K562 (cell line): ENCODE data around the gene PPARD. TPM values are rescaled to one million over a fixed set of nuclear protein-coding genes. Genes with fewer than 3 reads are reported as not detected.

Experiments
- CTBP1 ChIP-seq: fragments of 450-650 bp; IDR thresholded peaks from 2 replicates; pipeline ENCODE4 v1.6.1; 2016; ENCODE audit warnings: borderline replicate concordance
- E2F5 ChIP-seq: sonication (generic); formaldehyde crosslinking; IDR thresholded peaks from 2 replicates; pipeline ENCODE4 v1.8.0; 2022; ENCODE audit warnings: mild to moderate bottlenecking, missing genetic modification reagents
- EGR1 ChIP-seq: fragments of 450-650 bp; conservative IDR thresholded peaks from 2 replicates; pipeline ENCODE4 v1.6.1; 2017; ENCODE audit warnings: mild to moderate bottlenecking
- LCOR ChIP-seq: sonication (generic); formaldehyde crosslinking; IDR thresholded peaks from 2 replicates; pipeline ENCODE4 v1.8.0; 2022; ENCODE audit warnings: mild to moderate bottlenecking, missing genetic modification reagents
- NONO ChIP-seq, 2 experiments: fragments of 200-400 bp in 1 of 2; fragments of 450-650 bp in 1 of 2; formaldehyde crosslinking in 1 of 2; IDR thresholded peaks; 2 replicates each; pipeline ENCODE4 v1.6.1; 2017; ENCODE audit warnings: low read depth in 2 of 2, mild to moderate bottlenecking in 2 of 2, moderate library complexity in 2 of 2, low read length in 1 of 2
- RHOXF2B ChIP-seq: fragments of 250-450 bp; sonication (Bioruptor Pico); conservative IDR thresholded peaks from 2 replicates; pipeline ENCODE4 v1.5.1; 2021
- TCF3 ChIP-seq: sonication (generic); formaldehyde crosslinking; IDR thresholded peaks from 2 replicates; pipeline ENCODE4 v1.4.0; 2020; ENCODE audit warnings: mild to moderate bottlenecking, missing genetic modification reagents
- YBX1 ChIP-seq: fragments of 450-650 bp; IDR thresholded peaks from 2 replicates; pipeline ENCODE4 v1.7.1; 2016; ENCODE audit warnings: mild to moderate bottlenecking
- ZMIZ1 ChIP-seq, 2 experiments: fragments of 150-350 bp in 1 of 2; IDR thresholded peaks; 2 replicates each; pipeline ENCODE4 v1.6.1; 2012 to 2016; ENCODE audit warnings: low read depth in 2 of 2, low read length in 2 of 2, mild to moderate bottlenecking in 1 of 2, moderate library complexity in 1 of 2
- ZNF263 ChIP-seq: sonication (generic); formaldehyde crosslinking; IDR thresholded peaks from 2 replicates; pipeline ENCODE4 v1.8.0; 2022; ENCODE audit warnings: mild to moderate bottlenecking, missing genetic modification reagents, borderline replicate concordance
- ZNF696 ChIP-seq: fragments of 250-450 bp; sonication (Bioruptor Pico); conservative IDR thresholded peaks from 2 replicates; pipeline ENCODE4 v1.4.0; 2020; ENCODE audit warnings: mild to moderate bottlenecking, moderate library complexity
- ZNF707 ChIP-seq: fragments of 250-450 bp; sonication (Bioruptor Pico); conservative IDR thresholded peaks from 2 replicates; pipeline ENCODE4 v1.8.0; 2022; ENCODE audit warnings: inconsistent platforms, mild to moderate bottlenecking, moderate library complexity
- polyA plus RNA-seq, 8 experiments: library from polyadenylated mRNA; depleted of rRNA in 4 of 8; stranded (reverse) in 5 of 8; unstranded in 3 of 8; fragments of >200 nt; fragmentation: Nextera tagmentation in 2 of 8; fragmentation: Illumina TruSeq in 1 of 8; extraction: Ambion mirVana in 2 of 8; extraction: Trizol in 1 of 8; gene quantifications; 2 replicates each; pipeline versions ENCODE4 v1.2.1 to v1.2.3, GENCODE V29; 2011 to 2014; ENCODE audit warnings: inconsistent platforms in 1 of 8, missing spikeins in 1 of 8
- total RNA-seq, 7 experiments: library from RNA; depleted of rRNA in 6 of 7; stranded (reverse); fragments of >200 nt in 6 of 7; fragmentation: Illumina TruSeq in 2 of 7; extraction: Trizol in 2 of 7; gene quantifications; 2 replicates each; pipeline versions ENCODE4 v1.2.1 to v1.2.3, GENCODE V29; 2011 to 2021; ENCODE audit warnings: low replicate concordance in 1 of 7
- TF ChIP-seq, protein P1 (sequence below): sonication (generic); formaldehyde crosslinking; IDR thresholded peaks from 2 replicates; pipeline ENCODE4 v1.8.0; 2023; ENCODE audit warnings: missing genetic modification reagents, mild to moderate bottlenecking, borderline replicate concordance
- TF ChIP-seq, protein P2 (sequence below): fragments of 250-450 bp; sonication (Bioruptor Pico); IDR thresholded peaks from 2 replicates; pipeline ENCODE4 v1.5.0; 2022; ENCODE audit warnings: mild to moderate bottlenecking

PPARD gene
- total and polyA plus RNA-seq, 9 of the 15 experiments (the other 6 are each of a cell fraction or from before 2014, with no cell fraction given) = 0.14 to 13.2 (median 3.8) TPM

DNA sequence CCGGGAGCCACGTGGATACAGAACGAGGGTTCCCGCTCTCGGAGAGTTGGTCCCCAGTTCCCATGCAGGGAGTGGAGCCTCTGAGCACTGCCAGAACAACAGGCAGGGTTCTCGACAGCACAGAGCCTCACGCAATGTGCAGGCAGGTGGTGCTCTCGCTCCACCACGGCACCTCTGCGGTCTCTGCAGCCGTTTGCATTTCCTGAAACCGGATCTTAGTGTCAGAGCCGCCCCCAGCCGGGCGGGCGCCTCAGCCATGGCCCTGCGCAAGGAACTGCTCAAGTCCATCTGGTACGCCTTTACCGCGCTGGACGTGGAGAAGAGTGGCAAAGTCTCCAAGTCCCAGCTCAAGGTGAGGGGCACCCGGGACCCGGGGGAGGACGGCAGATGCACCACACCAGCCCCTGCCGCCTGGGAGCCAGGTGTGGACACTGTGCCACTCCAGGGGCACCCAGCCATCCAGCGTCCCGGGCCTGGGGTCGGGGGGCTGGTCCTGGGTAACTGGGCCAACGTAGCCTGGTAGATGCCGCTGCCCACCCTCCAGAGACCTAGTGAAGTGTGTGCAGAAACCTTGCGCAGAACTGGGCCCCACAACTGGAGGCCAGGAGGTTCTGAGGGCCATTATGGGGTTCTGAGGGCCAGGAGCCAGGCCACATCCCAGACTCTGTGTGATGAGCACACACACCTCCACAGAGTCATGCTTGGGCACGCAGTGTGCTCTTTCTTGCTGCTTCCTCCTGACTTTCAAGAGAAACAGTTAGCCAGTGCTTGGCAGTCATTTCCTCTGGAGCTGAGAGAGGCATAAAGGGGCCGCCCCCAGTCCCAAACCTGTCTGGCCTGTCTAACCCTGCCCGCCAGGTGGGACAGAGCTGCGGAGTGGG lies 44.5 kb upstream of the PPARD start, which contains the start of gene DEF6 (continued):
- TF ChIP-seq LCOR (CRISPR knock-in tag) (peak; percentile 92), YBX1 (no peak), CTBP1 (peak; percentile 84; the same call in 1 of the 2 replicates), ZMIZ1 (IDR thresholded peaks at IDR 0.05; ENCODE audit: low read depth in 2 of 2, low read length in 2 of 2) (peak in 1 of 2 experiments; percentile 76; a peak in 2 of 4 replicates), NONO (IDR thresholded peaks at IDR 0.05; ENCODE audit: low read depth in 2 of 2, low read length in 1 of 2) (peak in 1 of 2 experiments; percentile 82; a peak in 1 of 4 replicates), E2F5 (CRISPR knock-in tag) (peak; percentile 78; the same call in 1 of the 2 replicates), EGR1 (peak; percentile 80), ZNF707 (CRISPR knock-in tag) (no peak), ZNF696 (CRISPR knock-in tag) (no peak), TCF3 (peak; percentile 51; the same call in 1 of the 2 replicates), ZNF263 (CRISPR knock-in tag) (peak; percentile 67), RHOXF2B (CRISPR knock-in tag) (0 out of 2 replicates have a peak, but pooled peaks have one; percentile 61)
- TF ChIP-seq, protein P1, sequence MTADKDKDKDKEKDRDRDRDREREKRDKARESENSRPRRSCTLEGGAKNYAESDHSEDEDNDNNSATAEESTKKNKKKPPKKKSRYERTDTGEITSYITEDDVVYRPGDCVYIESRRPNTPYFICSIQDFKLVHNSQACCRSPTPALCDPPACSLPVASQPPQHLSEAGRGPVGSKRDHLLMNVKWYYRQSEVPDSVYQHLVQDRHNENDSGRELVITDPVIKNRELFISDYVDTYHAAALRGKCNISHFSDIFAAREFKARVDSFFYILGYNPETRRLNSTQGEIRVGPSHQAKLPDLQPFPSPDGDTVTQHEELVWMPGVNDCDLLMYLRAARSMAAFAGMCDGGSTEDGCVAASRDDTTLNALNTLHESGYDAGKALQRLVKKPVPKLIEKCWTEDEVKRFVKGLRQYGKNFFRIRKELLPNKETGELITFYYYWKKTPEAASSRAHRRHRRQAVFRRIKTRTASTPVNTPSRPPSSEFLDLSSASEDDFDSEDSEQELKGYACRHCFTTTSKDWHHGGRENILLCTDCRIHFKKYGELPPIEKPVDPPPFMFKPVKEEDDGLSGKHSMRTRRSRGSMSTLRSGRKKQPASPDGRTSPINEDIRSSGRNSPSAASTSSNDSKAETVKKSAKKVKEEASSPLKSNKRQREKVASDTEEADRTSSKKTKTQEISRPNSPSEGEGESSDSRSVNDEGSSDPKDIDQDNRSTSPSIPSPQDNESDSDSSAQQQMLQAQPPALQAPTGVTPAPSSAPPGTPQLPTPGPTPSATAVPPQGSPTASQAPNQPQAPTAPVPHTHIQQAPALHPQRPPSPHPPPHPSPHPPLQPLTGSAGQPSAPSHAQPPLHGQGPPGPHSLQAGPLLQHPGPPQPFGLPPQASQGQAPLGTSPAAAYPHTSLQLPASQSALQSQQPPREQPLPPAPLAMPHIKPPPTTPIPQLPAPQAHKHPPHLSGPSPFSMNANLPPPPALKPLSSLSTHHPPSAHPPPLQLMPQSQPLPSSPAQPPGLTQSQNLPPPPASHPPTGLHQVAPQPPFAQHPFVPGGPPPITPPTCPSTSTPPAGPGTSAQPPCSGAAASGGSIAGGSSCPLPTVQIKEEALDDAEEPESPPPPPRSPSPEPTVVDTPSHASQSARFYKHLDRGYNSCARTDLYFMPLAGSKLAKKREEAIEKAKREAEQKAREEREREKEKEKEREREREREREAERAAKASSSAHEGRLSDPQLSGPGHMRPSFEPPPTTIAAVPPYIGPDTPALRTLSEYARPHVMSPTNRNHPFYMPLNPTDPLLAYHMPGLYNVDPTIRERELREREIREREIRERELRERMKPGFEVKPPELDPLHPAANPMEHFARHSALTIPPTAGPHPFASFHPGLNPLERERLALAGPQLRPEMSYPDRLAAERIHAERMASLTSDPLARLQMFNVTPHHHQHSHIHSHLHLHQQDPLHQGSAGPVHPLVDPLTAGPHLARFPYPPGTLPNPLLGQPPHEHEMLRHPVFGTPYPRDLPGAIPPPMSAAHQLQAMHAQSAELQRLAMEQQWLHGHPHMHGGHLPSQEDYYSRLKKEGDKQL (CRISPR knock-in tag) = no peak; the same call in 1 of the 2 replicates
- TF ChIP-seq, protein P2, sequence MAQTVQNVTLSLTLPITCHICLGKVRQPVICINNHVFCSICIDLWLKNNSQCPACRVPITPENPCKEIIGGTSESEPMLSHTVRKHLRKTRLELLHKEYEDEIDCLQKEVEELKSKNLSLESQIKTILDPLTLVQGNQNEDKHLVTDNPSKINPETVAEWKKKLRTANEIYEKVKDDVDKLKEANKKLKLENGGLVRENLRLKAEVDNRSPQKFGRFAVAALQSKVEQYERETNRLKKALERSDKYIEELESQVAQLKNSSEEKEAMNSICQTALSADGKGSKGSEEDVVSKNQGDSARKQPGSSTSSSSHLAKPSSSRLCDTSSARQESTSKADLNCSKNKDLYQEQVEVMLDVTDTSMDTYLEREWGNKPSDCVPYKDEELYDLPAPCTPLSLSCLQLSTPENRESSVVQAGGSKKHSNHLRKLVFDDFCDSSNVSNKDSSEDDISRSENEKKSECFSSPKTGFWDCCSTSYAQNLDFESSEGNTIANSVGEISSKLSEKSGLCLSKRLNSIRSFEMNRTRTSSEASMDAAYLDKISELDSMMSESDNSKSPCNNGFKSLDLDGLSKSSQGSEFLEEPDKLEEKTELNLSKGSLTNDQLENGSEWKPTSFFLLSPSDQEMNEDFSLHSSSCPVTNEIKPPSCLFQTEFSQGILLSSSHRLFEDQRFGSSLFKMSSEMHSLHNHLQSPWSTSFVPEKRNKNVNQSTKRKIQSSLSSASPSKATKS (CRISPR knock-in tag) = no peak
